GM21619 (cell line): ENCODE results near the gene TJP1.
"Not testable (repeated sequence)": the region's sequence is repeated elsewhere in the genome, so short reads cannot be mapped to it uniquely, and the experiment has no call there.

ENCODE experiments used
- ATAC-seq: cut with Tn5 transposase; IDR thresholded peaks from one replicate; pipeline ENCODE4 v1.9.1; 2021; ENCODE audit not compliant: unreplicated experiment

Gene TJP1

DNA sequence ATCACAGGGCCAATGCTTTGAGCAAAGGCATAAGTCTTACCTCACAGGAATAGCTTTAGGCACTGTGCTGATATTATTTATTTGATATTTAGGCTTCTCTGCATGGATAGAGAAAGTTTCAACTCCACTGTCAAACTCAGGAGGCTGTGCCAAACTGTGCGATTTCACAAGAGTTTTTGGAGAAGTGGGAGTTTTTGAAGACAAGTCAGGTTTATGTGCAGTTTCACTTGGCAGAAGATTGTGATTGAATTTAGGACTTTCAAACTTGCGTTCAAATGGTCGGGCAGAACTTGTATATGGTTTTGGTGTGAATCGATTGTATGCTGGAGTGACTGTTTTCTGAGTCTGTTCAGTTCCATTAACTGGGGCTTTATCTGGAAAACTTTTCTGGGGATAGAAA is 113.7 kb downstream of the TJP1 start:
- no peak for ATAC-seq

DNA sequence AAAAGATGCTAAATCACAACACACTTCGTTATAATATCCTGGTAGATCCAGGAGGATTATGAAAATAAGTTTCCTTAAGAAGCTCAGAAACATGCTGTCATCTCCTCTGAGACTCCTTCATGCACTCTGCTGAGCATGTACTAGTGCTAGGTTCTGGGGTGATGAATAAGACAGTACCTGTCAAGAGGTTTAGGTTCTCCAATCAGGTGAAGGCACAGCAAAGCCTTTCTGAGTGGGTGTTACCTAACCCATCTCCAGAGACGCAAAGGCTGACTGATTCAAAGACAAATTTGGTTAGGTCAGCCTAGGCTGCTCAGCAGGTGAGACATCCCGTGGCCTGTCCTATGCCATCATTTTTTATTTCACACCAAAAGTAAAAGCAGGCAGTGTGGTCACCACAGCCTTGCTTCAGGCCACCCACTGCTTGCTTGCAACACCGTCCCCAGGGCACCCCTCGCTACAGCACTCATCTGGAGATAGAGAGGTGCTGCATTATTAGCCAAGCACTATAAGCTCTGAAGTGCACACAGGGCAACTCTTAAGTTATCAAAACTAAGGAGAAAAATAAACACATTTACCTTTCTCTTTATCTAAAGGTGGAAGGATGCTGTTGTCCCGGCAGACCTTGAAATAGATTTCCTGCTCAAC is 117.2 kb downstream of the TJP1 start:
- no peak for ATAC-seq

DNA sequence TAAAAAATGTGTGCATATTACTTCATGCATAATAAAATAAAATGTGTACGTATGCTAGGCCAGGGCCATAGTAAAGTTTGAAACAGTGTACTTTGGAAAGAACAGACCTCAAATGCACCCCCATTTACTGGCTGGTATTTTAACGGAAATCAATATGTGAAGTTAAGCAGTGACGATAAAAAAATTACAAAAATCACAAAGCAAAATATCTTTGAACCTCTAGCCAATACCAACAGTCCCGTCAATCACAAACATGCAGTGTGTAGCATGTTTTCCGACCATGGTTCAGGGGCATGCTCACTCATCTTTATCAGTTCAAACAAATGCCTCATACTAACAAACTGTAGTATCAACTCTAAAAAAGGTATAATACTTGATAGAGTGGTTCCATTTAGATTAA is 121.1 kb downstream of the TJP1 start:
- ATAC-seq = no peak

DNA sequence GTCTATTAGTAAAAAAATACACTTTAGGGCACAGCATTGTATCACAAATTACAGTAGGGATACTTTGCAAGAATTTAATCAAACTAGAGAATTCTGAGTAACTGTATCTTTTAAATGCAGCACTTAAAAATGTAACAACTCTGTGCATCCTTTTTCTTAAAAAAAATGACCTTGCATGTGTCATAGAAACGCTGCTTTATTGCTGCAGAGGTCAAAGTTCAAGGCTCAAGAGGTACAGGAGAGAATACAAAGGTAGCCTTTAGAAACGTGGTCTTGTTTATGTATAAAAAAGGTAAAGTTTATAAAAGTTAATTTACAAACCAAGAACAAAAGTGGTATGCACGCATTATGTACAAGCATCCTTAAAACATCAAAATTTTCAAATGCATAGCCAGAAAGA is 122.0 kb downstream of the TJP1 start:
- no peak for ATAC-seq

DNA sequence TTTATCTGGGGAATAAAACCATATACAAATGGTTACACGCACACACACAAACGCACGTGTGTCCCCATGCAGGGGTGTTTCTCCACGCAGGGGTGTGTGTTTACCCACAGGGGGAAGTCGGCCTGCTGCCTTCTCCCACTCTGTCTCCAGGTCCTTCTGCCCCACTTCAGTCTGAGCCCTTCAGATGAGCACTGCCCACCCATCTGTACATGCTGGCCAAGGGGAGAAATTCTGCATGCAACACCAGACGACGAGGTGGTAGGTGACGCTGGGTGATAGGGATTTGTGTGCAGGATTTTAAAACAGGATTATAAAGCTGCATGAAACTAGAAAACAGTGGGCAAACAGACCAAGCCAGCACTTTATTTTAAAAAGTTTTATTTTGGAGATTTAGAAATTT is 122.5 kb downstream of the TJP1 start:
- ATAC-seq = no peak

DNA sequence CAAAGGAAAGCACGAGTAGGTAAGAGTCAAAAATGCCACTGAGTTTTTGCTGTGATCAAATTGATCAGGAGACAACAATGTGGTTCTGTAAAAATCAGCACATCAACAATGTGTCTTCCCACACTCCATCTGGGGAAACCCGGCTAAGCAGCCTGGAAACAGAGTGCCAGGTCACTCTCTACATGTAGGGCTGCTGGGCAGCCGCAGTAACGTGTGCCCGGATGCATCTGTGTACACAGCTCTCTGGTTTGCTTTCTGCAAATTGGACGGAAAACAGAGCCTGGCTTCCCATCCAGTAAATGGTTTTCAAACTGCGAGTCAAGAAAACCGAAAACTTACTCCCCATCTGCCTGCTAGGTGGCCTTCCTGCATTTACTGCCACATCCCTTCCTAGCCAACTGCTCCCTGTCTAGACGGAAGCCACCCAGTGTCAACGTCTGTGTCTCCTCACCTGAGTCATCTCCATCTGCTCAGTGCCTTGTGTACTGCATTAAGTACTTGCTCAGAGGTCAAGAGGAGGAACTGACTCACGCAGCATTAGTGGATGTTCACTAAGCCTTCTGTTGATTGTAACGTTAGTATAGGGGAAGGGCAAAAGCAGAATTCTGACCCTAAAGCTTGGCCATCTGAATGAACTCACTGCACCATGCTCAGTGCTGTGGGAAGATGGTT is 124.1 kb downstream of the TJP1 start:
- no peak for ATAC-seq

- no peak for ATAC-seq
Observed at GRCh38 chr15:29696950-29697738, 125.1 kb downstream of the TJP1 start.

- not testable (repeated sequence) for ATAC-seq
Observed at GRCh38 chr15:29696506-29696905, 125.8 kb downstream of the TJP1 start.

GRCh38 chr15:29695489-29696167 is 126.6 kb downstream of the TJP1 start:
- no peak for ATAC-seq

- no peak for ATAC-seq
Observed at GRCh38 chr15:29693225-29693624, 129.0 kb downstream of the TJP1 start.

DNA sequence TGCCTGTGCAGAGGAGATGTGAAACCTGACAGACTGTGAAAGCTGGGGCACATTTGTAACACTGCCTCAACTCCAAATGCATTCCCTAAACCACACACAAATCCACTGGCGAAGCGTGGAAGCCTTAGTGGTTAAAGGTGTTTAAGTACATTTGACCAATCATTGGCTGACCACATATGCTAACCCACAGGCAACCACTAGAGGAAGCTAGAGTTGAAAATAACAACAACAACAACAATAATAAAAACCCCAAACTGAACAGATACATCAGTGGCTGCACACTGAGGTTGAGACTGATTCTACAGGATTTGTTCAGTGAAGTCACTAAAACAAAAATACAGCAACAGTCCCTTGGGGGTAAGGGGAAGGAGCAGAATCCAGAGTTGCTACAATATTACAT is 129.7 kb downstream of the TJP1 start:
- ATAC-seq = no peak

DNA sequence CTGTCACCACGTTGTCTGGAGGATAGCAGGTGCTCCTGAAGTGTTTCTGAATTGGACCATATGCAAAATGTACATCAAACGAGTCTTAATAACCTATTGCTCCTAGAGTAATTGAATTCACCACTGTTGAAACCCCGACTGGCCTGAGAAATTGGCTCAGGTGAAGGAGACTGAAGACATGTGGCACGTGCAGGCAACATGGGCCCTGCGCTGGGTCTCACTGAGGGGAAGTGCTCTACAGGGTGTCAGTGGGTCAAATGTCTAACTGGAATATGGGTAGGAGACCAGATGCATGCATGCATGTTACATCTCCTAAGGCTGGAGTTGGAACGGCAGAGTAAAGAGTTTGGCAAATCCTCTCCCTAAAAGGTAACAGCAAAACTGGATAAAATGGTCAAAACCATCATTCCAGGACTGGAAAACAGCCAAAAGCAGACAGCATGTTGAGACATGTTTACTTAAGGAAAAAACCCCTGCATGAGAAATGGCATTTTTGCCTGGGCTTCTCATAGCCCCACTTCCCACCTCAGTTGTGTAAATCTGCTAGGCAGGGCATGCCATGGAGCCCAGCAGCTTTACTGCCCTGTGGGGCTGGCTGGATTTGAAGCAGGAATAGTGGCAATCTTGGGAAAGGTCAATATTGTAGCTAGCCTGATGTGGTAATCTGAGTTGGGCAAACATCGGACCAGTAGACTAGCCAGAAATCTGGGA is 131.3 kb downstream of the TJP1 start:
- no peak for ATAC-seq

GRCh38 chr15:29689287-29689986 is 132.8 kb downstream of the TJP1 start:
- no peak for ATAC-seq

DNA sequence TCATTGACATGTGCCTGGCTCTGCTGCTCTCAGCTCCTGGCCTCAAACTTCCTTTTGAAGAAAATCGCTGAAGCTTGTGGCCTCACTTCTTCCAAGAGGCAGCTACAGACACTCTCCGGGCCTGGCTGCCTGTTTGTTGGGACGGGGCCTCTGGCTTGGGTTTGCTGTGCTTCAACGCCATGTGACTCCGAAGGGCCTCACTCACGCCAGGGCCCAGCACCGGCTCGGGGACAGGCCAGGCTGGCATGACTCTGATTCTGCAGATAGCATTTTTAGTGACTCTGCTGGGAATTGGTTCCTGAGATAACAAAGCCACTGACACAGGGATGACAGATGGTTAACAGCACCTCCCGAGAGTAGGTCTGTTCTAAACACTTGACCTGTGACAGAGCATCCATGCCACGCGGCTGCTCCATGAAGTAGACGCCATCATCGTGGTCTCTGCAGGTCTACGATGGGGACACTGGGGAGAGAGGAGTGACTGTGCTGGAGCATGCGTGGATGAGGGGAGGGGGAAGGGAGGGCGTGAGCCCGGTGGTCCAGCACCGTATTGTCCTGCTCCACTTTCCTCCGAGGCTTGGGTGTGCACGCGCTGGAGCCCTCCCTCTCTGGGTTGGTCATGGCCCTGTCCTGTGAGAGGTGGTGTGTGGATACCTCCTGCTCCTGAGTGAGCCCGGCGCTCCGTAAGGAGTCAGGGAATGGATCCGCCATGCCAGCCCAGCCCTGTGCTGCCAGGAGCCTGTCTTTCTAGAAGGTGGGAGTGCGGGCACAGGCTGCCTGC is 133.6 kb downstream of the TJP1 start:
- ATAC-seq = no peak

DNA sequence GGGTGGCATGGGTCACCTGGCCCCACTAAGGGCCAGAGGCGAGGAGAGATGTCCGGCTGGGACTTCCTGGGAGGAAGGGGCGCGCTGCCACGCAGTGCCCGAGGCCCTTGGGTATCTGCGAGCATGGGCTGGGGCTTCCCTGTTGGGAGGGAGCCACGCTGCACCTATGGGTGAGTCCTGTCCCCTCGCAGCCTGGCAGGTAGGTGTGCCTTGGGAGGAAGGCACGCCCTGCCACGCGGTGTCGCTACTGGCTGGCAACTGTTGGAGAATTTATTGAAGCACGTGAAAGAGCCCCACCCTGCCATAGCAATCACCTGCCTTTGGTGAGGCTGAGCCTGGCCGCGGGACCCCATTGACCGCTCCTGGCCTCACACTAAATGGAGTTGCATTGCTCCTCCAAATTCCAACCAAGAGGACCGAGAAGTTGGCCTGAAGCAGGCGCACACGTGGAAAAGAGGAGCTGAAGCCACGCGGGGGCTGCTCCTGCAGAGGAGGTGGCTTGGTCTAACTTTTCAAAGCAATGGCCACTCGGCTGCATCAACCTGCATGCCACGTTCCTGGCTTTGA is 134.2 kb downstream of the TJP1 start:
- ATAC-seq = no peak

DNA sequence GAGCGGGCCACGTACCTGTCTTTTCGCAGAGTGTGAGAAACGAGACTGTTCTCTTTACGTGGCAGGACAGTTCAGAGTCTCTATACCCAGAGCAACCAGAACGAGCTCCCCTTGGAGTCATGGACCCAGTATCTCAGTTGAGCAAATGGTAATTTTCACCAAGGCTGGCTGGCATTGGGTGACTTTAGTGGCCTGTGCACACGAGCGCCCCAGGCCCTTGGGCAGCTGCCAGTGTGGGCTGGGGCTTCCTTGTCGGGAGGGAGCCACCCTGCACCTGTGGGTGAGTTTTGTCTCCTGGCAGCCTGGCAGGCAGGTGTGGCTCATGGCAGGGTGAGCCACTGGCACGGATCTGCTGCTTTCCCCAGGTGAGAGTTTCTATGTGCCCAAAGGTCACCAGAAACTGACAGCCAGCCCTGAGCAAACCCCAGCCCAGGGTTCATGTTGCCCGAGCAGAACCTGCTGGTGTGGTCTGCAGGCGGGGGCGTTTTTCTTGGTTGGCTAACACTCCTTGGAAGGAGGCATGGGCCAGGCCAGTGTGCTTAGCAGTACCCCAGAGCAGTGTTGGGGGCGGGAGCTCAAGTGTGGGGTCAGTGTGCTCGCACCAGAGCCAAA is 135.0 kb downstream of the TJP1 start:
- ATAC-seq = no peak

DNA sequence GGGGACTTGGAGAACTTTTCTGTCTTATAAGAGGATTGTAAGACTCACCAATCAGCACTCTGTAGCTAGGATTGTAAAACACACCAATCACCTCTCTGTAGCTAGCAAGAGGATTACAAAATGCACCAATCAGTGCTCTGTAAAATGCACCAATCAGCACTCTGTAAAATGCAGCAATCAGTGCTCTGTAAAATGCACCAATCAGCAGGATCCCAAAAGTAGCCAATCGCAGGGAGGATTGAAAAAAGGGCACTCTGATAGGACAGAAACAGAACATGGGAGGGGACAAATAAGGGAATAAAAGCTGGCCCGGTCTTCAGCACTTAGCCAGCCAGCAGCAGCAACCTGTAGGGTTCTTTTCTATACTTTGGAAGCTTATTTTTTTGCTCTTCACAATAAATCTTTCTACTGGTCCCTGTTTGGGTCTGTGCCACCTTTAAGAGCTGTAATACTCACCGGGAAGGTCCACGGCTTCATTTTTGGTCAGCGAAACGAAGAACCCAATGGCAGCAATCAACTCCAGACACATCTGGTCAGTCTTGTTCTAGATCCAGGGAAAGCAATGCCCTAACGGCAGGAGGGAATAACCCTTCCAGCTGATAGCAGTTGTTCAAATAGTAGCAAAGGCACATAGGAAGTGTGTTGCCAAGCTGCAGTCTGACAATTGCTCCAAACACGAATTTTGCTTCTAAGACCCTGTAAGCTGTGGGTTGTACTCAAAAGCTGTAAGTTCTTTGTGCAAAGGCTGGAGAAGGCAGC is 135.6 kb downstream of the TJP1 start:
- ATAC-seq = no peak

- no peak for ATAC-seq
Observed at GRCh38 chr15:29686079-29686425, 136.2 kb downstream of the TJP1 start.
